ENCODE data around the gene UBE2H. TPM values are rescaled to one million over a fixed set of nuclear protein-coding genes. Genes with fewer than 3 reads are reported as not detected.

UBE2H gene
- total RNA-seq, 1 experiment from 2014 or later, result 75.1 TPM

DNA sequence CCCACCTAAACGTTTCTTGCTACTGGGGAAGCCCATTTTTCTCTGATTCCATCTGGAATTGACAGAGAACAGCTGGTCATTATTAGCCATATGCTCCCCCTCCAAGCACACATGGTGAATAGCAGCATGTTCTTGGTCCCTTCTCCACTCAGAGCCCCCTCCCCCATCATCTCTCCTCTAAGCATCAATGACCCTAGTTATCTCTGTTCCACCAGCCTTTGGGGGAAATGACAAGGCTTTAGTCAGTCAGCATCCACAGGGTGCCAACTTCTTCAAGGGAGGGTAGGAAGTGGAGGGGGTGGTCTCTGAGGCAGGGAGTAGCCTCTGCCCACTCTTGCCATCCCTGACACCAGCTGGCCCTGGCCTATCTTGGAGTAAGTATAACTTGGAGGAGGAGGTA, 163.1 kb downstream of the UBE2H start:
- no peaks in the 10 kb centered on the region; a peak in 2 of 7 replicates for H3K36me3 Mint-ChIP-seq (ENCODE audit: insufficient read depth in 1 of 3, low read depth in 3 of 3)
- Histone ChIP-seq H4K5ac (ENCODE audit: insufficient read length, low read depth, low read length) (no peak overlapping the region), H2BK5ac (ENCODE audit: insufficient read length, low read length) (no peak overlapping the region), H2BK12ac (ENCODE audit: insufficient read length, low read depth, low read length) (no peak overlapping the region), H3K56ac (ENCODE audit: insufficient read length, low read depth, low read length) (no peak overlapping the region), H4K91ac (ENCODE audit: insufficient read length, low read depth, low read length) (no peak overlapping the region), H3K9me3 (ENCODE audit: control insufficient read depth, low read depth, low read length) (no peaks in the 10 kb centered on the region), H3T11ph (ENCODE audit: low read length) (no peak overlapping the region), H3K79me1 (ENCODE audit: insufficient read depth, low read depth, low read length, poor library complexity, severe bottlenecking) (no peaks in the 10 kb centered on the region), H4K8ac (replicated peaks; ENCODE audit: insufficient read length, low read depth, low read length) (no peak overlapping the region), H3K4ac (ENCODE audit: low read depth, low read length) (no peak overlapping the region), H2BK15ac (ENCODE audit: low read depth, low read length) (no peak overlapping the region), H2AFZ (ENCODE audit: low read length) (no peak overlapping the region), H4K20me1 (ENCODE audit: control insufficient read depth, insufficient read depth, insufficient read length) (no peaks in the 10 kb centered on the region), H2AK5ac (ENCODE audit: insufficient read length, low read length) (no peak overlapping the region), H3K27me3 (ENCODE audit: insufficient read depth, low read length) (peaks cover 53% of the 10 kb centered on the region), H3K4me1 (ENCODE audit: insufficient read depth, low read length) (peaks cover 8% of the 10 kb centered on the region), H2BK20ac (ENCODE audit: low read depth, low read length, poor library complexity, severe bottlenecking) (no peak overlapping the region), H3K23ac (ENCODE audit: insufficient read length, low read depth, low read length) (no peak overlapping the region), H3K14ac (ENCODE audit: insufficient read depth, low read length) (no peak overlapping the region), H3K18ac (ENCODE audit: insufficient read length, low read depth, low read length) (no peak overlapping the region), H2BK120ac (ENCODE audit: low read depth, low read length, poor library complexity, severe bottlenecking) (no peak overlapping the region), H3K27ac (ENCODE audit: insufficient read length, low read depth, low read length) (no peak overlapping the region), H3K23me2 (ENCODE audit: insufficient read length, low read depth, low read length, poor library complexity, severe bottlenecking) (peaks cover 4% of the 10 kb centered on the region), H3K79me2 (ENCODE audit: insufficient read depth, low read length) (no peaks in the 10 kb centered on the region), H3K4me2 (ENCODE audit: insufficient read depth, insufficient read length, low read length) (no peak overlapping the region), H3K9ac (ENCODE audit: extremely low read depth, insufficient read length, low read length) (no peak overlapping the region)
- TF ChIP-seq, protein P1, sequence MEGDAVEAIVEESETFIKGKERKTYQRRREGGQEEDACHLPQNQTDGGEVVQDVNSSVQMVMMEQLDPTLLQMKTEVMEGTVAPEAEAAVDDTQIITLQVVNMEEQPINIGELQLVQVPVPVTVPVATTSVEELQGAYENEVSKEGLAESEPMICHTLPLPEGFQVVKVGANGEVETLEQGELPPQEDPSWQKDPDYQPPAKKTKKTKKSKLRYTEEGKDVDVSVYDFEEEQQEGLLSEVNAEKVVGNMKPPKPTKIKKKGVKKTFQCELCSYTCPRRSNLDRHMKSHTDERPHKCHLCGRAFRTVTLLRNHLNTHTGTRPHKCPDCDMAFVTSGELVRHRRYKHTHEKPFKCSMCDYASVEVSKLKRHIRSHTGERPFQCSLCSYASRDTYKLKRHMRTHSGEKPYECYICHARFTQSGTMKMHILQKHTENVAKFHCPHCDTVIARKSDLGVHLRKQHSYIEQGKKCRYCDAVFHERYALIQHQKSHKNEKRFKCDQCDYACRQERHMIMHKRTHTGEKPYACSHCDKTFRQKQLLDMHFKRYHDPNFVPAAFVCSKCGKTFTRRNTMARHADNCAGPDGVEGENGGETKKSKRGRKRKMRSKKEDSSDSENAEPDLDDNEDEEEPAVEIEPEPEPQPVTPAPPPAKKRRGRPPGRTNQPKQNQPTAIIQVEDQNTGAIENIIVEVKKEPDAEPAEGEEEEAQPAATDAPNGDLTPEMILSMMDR (conservative IDR thresholded peaks at IDR 0.05), result no peak
- peaks cover 16 to 27% of the 10 kb centered on the region in 2 experiments for H3K4me1 Mint-ChIP-seq
- WGBS (ENCODE audit: extremely low coverage, insufficient read length, low lambda C conversion rate), result no CpG with 5 or more reads among the region's 1 CpG
- DNase-seq, result no peak
- no peak overlapping the region for H3K27ac Mint-ChIP-seq
- no peaks in the 10 kb centered on the region; a peak in 1 of 5 replicates for H3K9me3 Mint-ChIP-seq
- H3K27me3 Mint-ChIP-seq (ENCODE audit: low read depth), result peaks cover 93% of the 10 kb centered on the region
- H3K4me3 Mint-ChIP-seq, result no peak overlapping the region
